NCI-H1417 treated with DMSO at 0.1 percent for 48 hours (cell line): Measurements from ENCODE around the gene SLC14A1.
"Not testable (repeated sequence)": the region's sequence is repeated elsewhere in the genome, so short reads cannot be mapped to it uniquely, and the experiment has no call there.

Source experiments
- DNase-seq: peaks from one replicate; lab custom pipeline; 2025; lab: John Stamatoyannopoulos, UW

The SLC14A1 gene

GRCh38 chr18:45757644-45758043, 33.7 kb downstream of the SLC14A1 start:
- not testable (repeated sequence) for DNase-seq

DNA sequence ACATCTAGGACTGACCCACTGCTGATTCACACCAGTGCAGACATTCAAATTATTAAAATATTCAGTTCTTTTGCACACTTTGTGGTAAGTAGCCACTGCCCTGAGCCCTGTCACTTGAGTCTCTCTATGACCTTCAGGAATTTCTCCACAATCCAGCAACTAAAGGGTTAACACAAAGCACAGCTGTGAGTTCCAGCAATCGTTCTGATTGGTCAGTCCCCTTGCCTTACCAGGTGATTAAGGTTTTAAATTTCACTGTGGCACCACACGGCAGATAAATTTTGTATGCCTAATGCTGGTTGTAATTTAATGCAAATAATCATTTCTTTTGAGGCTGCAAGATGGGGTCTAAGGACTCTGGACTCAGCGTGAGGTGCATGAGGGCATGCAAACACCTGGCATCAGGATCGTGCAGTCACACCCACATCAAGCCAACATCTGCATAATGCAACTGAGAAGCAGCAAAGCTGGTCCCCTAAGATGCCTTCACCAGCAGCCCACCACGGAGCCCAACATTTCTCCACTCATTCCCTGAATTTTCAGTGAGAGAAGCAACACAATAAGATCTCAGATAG, 36.6 kb downstream of the SLC14A1 start:
- DNase-seq = no peak

DNA sequence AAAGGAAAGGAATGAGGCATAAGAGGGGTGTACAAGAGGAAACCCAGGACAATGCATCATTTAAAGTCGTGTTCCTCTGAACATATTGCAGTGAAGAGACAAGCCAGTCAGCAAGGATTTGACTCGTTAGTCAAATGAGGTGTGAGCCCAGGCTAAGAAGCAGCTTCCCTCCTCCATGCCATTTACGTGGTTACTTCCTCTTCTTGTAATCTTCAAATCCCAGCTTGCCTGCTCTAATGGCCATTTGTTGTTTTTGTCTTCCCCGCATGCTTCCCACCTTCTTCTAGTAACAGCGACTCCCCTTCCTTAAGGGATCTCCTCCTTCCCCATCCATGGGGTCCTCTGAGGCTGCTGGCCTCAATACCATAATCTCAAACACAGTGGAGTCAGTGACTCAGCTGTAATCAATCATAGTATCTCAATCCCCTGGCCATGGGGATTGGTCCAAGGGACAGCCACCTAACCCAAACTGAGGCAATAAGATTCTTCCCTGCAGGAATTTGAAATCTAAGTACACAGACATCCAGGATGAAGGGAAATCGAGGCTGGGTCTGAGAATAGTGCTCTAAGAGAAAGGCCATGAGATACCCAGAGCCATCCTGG, 37.6 kb downstream of the SLC14A1 start:
- DNase-seq = no peak

DNA sequence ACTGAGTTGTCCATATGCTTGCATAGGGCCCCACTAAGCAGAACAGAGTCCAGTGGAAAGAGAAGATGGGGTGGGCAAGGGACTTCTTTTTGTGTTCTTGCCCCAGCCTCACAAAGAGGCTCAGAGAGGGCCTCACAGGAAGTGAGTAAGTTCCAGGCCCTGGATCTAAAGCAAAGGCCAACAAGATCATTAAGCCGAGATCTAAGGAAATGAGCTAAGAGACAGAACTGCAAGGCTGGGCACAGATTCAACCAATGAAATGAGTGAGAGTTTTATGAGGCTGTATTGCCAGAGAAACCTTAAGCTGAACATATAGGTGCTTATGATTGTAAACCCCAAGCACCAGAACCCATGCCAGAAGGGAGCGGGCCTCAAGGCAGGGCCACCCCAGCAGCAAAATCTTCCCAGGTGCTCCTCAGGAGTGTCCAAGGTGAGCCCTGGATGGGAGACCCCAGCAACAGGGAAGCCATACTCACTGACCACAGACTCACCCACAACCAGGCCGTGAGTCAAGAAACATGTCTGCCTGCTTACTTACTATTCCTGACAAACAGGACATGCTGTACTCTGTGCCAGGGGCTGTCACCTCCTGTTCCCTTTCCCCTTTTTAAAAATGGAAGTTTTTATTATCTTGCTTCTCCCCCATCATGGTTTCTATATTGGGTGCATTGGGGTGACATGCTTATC, 40.2 kb downstream of the SLC14A1 start:
- no peak for DNase-seq

DNA sequence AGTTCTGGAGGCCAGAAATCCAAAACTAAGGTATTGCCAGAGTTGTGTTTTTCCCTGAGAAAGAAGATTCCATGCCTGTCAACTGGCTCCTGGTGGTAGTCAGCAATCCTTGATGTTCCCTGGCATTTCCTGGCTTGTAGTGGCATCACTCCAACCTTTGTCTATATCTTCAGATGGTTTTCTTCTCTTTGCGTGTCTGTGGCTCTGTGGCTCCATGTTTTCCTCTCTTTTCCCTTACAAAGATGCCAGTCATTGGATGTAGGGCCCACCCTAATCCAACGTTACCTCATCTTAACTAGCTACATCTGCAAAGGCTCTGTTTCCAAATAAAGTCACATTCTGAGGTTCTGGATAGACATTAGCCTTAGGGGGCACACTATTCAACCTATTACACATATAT, 41.8 kb downstream of the SLC14A1 start:
- DNase-seq = no peak

- no peak for DNase-seq
Measured at GRCh38 chr18:45771587-45772480, 47.9 kb downstream of the SLC14A1 start.

- no peak for DNase-seq
Measured at GRCh38 chr18:45774065-45774521, 50.1 kb downstream of the SLC14A1 start.

GRCh38 chr18:45775241-45775676, 51.3 kb downstream of the SLC14A1 start:
- no peak for DNase-seq

DNA sequence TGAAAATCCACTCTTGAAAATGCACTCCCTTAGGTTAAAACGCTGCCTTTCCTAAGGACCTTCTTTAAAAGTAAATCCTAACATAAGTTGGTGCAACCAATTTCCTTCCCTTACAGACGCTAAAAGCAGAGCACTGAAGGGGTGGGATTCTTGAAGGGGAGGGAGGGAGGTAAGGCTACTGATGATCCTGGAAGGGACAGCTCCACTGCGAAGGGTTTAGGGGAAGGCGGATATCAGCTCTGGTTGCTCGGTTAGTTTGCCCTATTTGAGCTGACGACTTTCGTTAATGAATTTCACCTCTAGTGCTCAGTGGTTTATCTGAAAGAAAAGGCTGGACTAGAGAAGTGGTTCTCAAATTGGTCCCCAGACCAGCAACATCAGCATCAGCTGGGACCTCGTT, 51.8 kb downstream of the SLC14A1 start:
- DNase-seq = no peak

- DNase-seq = no peak
Measured at GRCh38 chr18:45777393-45777792, 53.4 kb downstream of the SLC14A1 start.

GRCh38 chr18:45780568-45780967, 56.6 kb downstream of the SLC14A1 start:
- DNase-seq = no peak

GRCh38 chr18:45782662-45783061, 58.7 kb downstream of the SLC14A1 start:
- no peak for DNase-seq

GRCh38 chr18:45783097-45784075, 59.4 kb downstream of the SLC14A1 start:
- DNase-seq = no peak

DNA sequence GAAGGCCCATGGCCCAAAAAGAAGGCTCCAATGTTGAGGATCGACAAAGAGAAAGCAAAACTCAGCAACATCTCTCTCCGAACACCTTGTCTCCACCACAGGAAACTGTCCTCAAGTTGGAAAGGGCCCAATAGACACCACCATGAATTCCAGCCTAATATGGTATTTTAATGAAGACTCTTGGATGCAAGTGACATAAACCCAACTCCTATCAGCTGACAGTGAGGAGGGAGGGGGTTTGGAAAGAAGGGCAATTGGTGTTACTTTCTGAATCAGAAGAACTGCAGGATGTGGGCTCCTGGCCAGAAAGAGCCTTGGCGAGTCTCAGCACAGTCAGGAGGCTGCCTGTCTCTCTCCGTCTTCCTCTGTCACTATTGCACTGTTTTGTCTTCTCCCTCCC, 61.2 kb downstream of the SLC14A1 start:
- no peak for DNase-seq

DNA sequence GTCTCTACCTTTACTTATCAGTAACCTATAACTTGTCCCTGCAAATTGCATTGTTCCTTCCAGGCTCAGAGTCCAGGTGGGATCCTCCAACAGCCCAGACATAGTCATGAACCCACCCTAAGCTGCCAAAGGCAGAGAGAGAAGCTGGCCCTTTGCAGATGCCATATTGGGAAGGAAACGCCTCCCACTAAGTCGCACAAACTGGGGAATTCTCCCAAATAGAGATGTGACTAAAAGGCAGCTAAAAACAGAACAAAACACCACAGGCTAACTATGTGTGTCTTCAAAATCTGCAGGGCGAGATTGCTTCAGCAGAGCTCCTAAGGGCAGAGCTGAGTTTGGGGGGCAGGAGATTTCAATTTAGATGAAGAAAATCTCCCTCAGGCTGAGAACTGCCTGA, 63.0 kb downstream of the SLC14A1 start:
- no peak for DNase-seq

DNA sequence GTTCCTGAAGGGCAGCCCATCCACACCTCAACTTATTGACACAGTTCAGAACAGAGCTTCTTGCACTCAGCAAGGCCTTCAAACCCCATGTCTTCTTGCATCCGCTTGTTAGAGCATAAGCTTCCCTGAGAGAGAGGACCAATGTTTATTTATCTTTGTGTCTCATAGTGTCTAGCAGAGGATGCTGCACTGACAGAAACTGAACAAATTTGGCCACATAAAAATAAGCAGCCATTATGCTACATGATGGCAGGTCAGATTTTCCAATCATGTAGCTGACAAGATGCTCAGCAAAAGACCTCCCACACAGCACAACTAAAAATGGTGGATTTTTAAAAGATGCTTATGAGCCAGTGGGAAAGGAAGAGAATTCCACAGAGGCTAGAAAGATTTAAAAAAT, 63.4 kb downstream of the SLC14A1 start:
- no peak for DNase-seq

DNA sequence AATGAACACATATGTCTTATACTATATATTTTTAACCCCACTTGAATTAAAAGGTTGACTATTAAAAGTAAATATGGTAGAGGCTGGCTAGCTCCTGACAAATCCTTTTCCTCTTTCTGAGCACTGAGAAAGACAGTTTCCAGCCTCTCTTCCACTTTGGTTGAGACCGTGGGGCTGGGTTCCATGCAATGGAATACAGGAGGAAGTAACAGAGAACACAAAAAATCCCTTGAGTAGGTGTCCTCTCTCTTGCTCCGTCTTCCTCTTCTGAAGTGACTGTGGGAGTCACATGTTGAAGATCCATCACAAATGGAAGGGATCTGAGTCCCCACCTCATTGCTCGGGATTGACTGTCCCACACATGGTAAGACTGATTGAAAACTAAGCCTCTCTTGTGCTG, 64.9 kb downstream of the SLC14A1 start:
- DNase-seq = no peak

- DNase-seq = no peak
Measured at GRCh38 chr18:45792506-45793263, 68.7 kb downstream of the SLC14A1 start.

DNA sequence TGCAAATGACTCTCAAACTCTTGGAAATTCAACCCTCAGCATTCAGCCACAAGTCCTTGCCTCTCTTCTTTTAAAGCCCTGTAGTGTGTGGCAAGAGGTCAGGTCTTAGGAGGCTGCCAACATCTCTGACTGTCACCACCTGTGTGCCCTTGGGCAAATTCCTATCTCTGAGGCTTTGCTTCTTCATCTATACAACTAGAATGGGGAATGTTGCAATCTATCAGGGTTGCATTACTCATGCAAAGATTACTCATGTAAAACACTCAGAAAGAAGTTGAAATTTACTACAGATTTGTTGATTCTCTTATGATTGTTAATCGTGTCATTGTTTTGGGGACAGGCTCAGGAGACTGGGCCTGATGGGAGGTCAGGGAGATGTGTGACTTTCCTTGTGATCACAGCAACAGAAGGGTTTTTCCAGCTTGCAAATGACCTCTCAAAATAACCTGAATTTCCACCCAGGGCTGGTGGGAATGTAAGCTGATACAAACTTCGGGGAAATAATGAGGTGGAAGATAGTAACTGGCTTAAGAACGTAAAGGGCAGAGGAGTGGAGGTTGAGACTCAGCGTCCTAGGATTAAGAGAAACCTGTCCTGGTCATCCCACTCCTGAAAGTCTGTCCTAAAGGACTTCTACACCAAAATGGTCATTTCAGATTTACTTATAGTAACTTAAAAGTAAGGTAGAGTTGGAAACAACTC, 69.4 kb downstream of the SLC14A1 start:
- no peak for DNase-seq
